Gastrocnemius medialis (tissue), 4 donors: ENCODE data around the gene REG3A. TPM values are rescaled to one million over a fixed set of nuclear protein-coding genes. Genes with fewer than 3 reads are reported as not detected.

Experiments used
- ATAC-seq, 2 donors: fragments of 150-250 bp; one replicate each; pipeline ENCODE4 v1.9.1; 2016
- DNase-seq, 2 donors: peaks; one replicate each; pipeline ENCODE4 v3.0.0-alpha.2; 2019
- H3K27ac ChIP-seq, 4 donors: fragments of 200-600 bp; sonication (generic); 1 replicate in 1 of 4; 2 replicates in 3 of 4; pipeline ENCODE4 v1.5.1; 2016 to 2018; ENCODE audit warnings: mild to moderate bottlenecking in 2 of 4, moderate library complexity in 1 of 4
- H3K27me3 ChIP-seq, 3 donors: fragments of 200-600 bp; sonication (generic) in 2 of 3; 1 replicate in 1 of 3; 2 replicates in 2 of 3; pipeline versions ENCODE4 v1.5.1 to v1.6.0; 2016 to 2019; ENCODE audit warnings: mild to moderate bottlenecking in 1 of 3, moderate library complexity in 1 of 3
- H3K36me3 ChIP-seq, 2 donors: fragments of 200-600 bp; sonication (generic) in 1 of 2; one replicate each; pipeline ENCODE4 v1.5.1; 2017 to 2018
- H3K4me1 ChIP-seq, 2 donors: fragments of 200-600 bp; sonication (generic) in 1 of 2; one replicate each; pipeline ENCODE4 v1.5.1; 2016 to 2017; ENCODE audit warnings: mild to moderate bottlenecking in 2 of 2
- H3K4me3 ChIP-seq, 4 donors: fragments of 200-600 bp; sonication (generic) in 3 of 4; 1 replicate in 1 of 4; 2 replicates in 3 of 4; pipeline ENCODE4 v1.5.1; 2016 to 2019; ENCODE audit warnings: mild to moderate bottlenecking in 2 of 4
- H3K9me3 ChIP-seq, 3 donors: fragments of 200-600 bp; sonication (generic) in 2 of 3; 1 replicate in 1 of 3; 2 replicates in 2 of 3; pipeline ENCODE4 v1.5.1; 2016 to 2019
- POLR2A ChIP-seq, 2 donors: fragments of 450-650 bp; IDR thresholded peaks; one replicate each; pipeline ENCODE4 v1.6.1; 2017; ENCODE audit warnings: antibody characterized with exemption in 2 of 2, mild to moderate bottlenecking in 2 of 2, moderate library complexity in 2 of 2
- in situ Hi-C, 4 donors: fragments of 200-750 bp; cut with MboI; loops; one replicate each; pipeline versions ENCODE4 v1.15.0 to v1.8.0; 2017; ENCODE audit warnings: low sequenced_read_pairs in 4 of 4
- intact Hi-C: fragments of 100-400 bp; cut with DNase I; formaldehyde crosslinking; loops from one replicate; pipeline ENCODE4 v1.15.1; 2023; ENCODE audit warnings: low total_unique reads
- total RNA-seq, 4 donors: library from RNA; depleted of rRNA; stranded (reverse); fragments of >200 nt; gene quantifications; one replicate each; pipeline versions ENCODE4 v1.1.0 to v1.2.3, GENCODE V29; 2016
- TF ChIP-seq, protein P1 (sequence below), 5 experiments: fragments of 450-650 bp in 3 of 5; fragments of 200-600 bp in 2 of 5; sonication (generic) in 2 of 5; IDR thresholded peaks in 4 of 5; conservative IDR thresholded peaks in 1 of 5; 1 replicate in 4 of 5; 2 replicates in 1 of 5; pipeline ENCODE4 v1.5.1; 2016 to 2019; ENCODE audit warnings: antibody characterized with exemption in 5 of 5, mild to moderate bottlenecking in 3 of 5, moderate library complexity in 3 of 5

The REG3A gene
- total RNA-seq, 4 donors from 2014 or later: not detected

DNA sequence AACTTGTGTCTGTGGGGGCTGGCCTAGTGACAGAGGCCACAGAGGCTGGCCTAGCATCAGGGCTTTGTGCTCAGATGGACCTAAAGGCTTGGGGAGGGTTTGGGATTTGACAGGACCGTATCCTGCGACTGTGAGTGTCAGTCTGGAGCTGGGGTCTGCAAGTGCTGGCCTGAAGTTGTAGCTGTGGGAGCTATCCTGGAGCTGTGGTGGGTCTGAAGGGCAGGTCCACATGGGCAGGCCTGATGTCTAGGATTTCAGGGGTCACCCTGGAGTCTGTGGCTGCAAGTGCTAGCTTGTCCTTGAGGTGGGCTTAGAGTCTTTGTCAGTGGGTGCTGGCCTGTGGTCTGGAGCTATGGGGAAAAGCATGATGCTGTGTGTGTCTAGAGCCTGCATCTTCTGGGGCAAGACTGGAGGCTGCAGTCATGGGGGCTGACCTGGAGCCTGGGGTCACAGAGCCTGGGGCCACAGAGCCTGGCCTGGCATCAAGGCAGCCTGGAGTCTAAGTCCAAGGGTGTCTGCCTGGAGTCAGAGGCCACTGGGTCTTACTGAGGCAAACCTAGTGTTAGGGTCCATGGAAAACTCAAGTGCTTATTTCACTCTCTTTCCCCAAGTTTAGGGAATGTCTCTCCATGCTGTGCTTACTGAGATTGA is 3.6 kb downstream of the REG3A start:
- no peaks in the 10 kb centered on the region for H3K36me3 ChIP-seq
- H3K4me3 ChIP-seq: no peak overlapping the region
- in situ Hi-C loops (no loop called here), intact Hi-C loops (no loop called here)
- no peaks in the 10 kb centered on the region for H3K27me3 ChIP-seq
- no peak for ATAC-seq
- DNase-seq: no peak
- no peaks in the 10 kb centered on the region for H3K4me1 ChIP-seq
- no peaks in the 10 kb centered on the region for H3K9me3 ChIP-seq
- H3K27ac ChIP-seq: no peak overlapping the region
- TF ChIP-seq POLR2A (IDR thresholded peaks at IDR 0.05): no peak

DNA sequence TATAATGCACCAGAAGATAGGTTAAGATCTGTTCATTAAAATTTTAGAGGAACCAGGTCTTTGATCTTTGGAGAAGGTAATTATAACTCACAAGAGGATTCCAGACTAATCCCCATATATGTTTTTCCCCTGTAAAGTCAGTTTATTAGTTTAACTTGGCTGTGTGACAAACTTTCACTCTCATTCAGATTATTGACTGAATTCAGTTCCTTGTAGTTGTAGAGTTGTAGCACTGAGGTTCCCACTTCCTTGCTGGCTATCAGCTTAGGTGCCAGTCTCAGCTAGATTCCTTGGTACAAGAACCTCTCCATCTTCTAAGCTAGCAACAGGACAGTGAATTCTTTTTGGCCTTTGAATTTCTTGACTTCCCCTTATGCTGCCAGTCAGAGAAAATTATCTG is 20.1 kb downstream of the REG3A start:
- H3K27me3 ChIP-seq: no peaks in the 10 kb centered on the region
- no peaks in the 10 kb centered on the region for H3K9me3 ChIP-seq
- DNase-seq (no peak), ATAC-seq (no peak)
- no peaks in the 10 kb centered on the region for H3K4me1 ChIP-seq
- no peak overlapping the region for H3K4me3 ChIP-seq
- TF ChIP-seq, protein P1, sequence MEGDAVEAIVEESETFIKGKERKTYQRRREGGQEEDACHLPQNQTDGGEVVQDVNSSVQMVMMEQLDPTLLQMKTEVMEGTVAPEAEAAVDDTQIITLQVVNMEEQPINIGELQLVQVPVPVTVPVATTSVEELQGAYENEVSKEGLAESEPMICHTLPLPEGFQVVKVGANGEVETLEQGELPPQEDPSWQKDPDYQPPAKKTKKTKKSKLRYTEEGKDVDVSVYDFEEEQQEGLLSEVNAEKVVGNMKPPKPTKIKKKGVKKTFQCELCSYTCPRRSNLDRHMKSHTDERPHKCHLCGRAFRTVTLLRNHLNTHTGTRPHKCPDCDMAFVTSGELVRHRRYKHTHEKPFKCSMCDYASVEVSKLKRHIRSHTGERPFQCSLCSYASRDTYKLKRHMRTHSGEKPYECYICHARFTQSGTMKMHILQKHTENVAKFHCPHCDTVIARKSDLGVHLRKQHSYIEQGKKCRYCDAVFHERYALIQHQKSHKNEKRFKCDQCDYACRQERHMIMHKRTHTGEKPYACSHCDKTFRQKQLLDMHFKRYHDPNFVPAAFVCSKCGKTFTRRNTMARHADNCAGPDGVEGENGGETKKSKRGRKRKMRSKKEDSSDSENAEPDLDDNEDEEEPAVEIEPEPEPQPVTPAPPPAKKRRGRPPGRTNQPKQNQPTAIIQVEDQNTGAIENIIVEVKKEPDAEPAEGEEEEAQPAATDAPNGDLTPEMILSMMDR (IDR thresholded peaks at IDR 0.05 in 4 of 5, conservative IDR thresholded peaks at IDR 0.05 in 1 of 5): no peak
- TF ChIP-seq POLR2A (IDR thresholded peaks at IDR 0.05): no peak
- in situ Hi-C loops (no loop called here), intact Hi-C loops (no loop called here)
- no peak overlapping the region for H3K27ac ChIP-seq
- no peaks in the 10 kb centered on the region for H3K36me3 ChIP-seq

- in situ Hi-C loops (no loop called here), intact Hi-C loops (no loop called here)
- ATAC-seq: no peak
- Histone ChIP-seq H3K36me3 (no peaks in the 10 kb centered on the region), H3K27ac (no peak overlapping the region), H3K27me3 (no peaks in the 10 kb centered on the region), H3K9me3 (no peaks in the 10 kb centered on the region), H3K4me1 (no peaks in the 10 kb centered on the region), H3K4me3 (no peak overlapping the region)
- DNase-seq: no peak
- TF ChIP-seq, protein P1 (IDR thresholded peaks at IDR 0.05 in 4 of 5, conservative IDR thresholded peaks at IDR 0.05 in 1 of 5): no peak
- TF ChIP-seq POLR2A (IDR thresholded peaks at IDR 0.05): no peak
Measured at GRCh38 chr2:79138385-79138784, 21.2 kb downstream of the REG3A start.

DNA sequence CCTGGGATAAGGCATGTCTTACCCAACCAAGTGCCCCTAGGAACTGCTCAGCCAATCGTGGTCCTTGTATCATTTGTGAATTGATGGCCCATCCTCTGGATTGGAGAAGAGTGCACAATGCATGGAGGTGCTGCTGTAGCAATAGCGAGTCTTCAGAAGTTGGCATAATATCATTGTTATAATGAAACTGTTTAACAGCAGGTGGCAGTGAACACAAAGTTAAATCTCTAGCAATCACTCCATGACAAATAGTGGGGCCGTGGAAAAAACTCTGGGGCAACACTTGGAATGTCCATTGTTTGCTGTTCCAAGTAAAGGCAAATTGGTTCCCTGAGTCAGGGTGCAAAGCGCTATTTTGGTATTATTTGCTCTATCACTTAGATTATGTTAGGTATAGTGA is 27.9 kb downstream of the REG3A start:
- H3K27me3 ChIP-seq: no peaks in the 10 kb centered on the region
- no peak overlapping the region for H3K27ac ChIP-seq
- ATAC-seq: no peak
- H3K9me3 ChIP-seq: no peaks in the 10 kb centered on the region
- in situ Hi-C loops (no loop called here), intact Hi-C loops (no loop called here)
- no peak for DNase-seq
- H3K4me1 ChIP-seq: no peaks in the 10 kb centered on the region
- no peak overlapping the region for H3K4me3 ChIP-seq
- TF ChIP-seq POLR2A (IDR thresholded peaks at IDR 0.05): no peak
- TF ChIP-seq, protein P1 (IDR thresholded peaks at IDR 0.05 in 4 of 5, conservative IDR thresholded peaks at IDR 0.05 in 1 of 5): no peak
- no peaks in the 10 kb centered on the region for H3K36me3 ChIP-seq

DNA sequence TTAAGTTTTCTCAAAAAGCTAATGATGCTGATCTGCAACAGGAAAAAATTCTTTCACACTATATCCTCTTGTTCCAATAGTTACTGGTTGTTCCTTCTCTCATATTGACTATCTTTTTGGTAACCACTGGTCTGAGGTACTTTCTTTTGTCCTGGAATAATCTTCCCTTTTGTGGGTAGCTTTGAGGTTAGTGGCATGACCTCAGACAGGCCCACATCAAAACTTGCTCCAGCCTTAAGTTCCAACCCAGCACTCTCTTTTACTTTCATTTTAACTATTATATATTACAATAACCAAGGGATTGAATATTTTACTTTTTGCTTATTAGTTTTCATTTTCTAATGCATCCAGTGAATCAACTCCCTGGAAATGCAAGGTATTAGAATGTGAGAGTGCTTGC is 29.7 kb downstream of the REG3A start:
- Histone ChIP-seq H3K4me1 (no peaks in the 10 kb centered on the region), H3K9me3 (no peaks in the 10 kb centered on the region), H3K27me3 (no peaks in the 10 kb centered on the region), H3K36me3 (no peaks in the 10 kb centered on the region), H3K27ac (no peak overlapping the region), H3K4me3 (no peak overlapping the region)
- ATAC-seq (no peak), DNase-seq (no peak)
- in situ Hi-C loops (no loop called here), intact Hi-C loops (no loop called here)
- TF ChIP-seq POLR2A (IDR thresholded peaks at IDR 0.05): no peak
- TF ChIP-seq, protein P1 (IDR thresholded peaks at IDR 0.05 in 4 of 5, conservative IDR thresholded peaks at IDR 0.05 in 1 of 5): no peak
